GM12874 (cell line): ENCODE data around the gene MRPS22.

ENCODE experiments used
- CTCF ChIP-seq: IDR thresholded peaks from 2 replicates; pipeline ENCODE4 v1.5.1; 2011; ENCODE audit warnings: low read depth, mild to moderate bottlenecking, control low read depth, low read length, moderate library complexity; ENCODE audit not compliant: insufficient read depth

MRPS22 gene

GRCh38 chr3:139358841-139359562, 15.2 kb downstream of the MRPS22 start:
- TF ChIP-seq CTCF = no peak

- no peak for TF ChIP-seq CTCF
Measured at GRCh38 chr3:139361276-139361675, 17.5 kb downstream of the MRPS22 start.

- TF ChIP-seq CTCF = no peak
Measured at GRCh38 chr3:139364549-139364948, 20.7 kb downstream of the MRPS22 start.

GRCh38 chr3:139374099-139374498, 30.3 kb downstream of the MRPS22 start:
- no peak for TF ChIP-seq CTCF

GRCh38 chr3:139377378-139377777, 33.6 kb downstream of the MRPS22 start:
- TF ChIP-seq CTCF = no peak

GRCh38 chr3:139378587-139379241, 34.9 kb downstream of the MRPS22 start:
- TF ChIP-seq CTCF = no peak

- no peak for TF ChIP-seq CTCF
Measured at GRCh38 chr3:139380575-139380974, 36.8 kb downstream of the MRPS22 start.
